IMR-90 (cell line): ENCODE measurements around the gene PRKAG2. TPM values are rescaled to one million over a fixed set of nuclear protein-coding genes. Genes with fewer than 3 reads are reported as not detected.

Experiments
- ATAC-seq: fragments of 200-7000 bp; cut with Tn5 transposase; 2 replicates; pipeline ENCODE4 v1.9.1; 2020; ENCODE audit warnings: low read depth, mild to moderate bottlenecking, moderate library complexity
- BruUV-seq: library from RNA; stranded (reverse); fragments of 400-500 nt; replicated peaks from 2 replicates; lab custom pipeline; 2021; lab: Mats Ljungman, UMichigan
- CTCF ChIA-PET: fragments of 300-600 bp; formaldehyde crosslinking; extraction: SDS; loops from one replicate; lab custom pipeline; 2021; ENCODE audit warnings: antibody characterized with exemption; lab: Yijun Ruan, JAX
- POLR2A ChIA-PET: fragments of 300-600 bp; sonication (Branson Sonifier 250); formaldehyde crosslinking; loops from one replicate; lab custom pipeline; 2022; ENCODE audit warnings: antibody characterized with exemption; ENCODE audit not compliant: unreplicated experiment; lab: Charles Lee
- DNase-seq: peaks from one replicate; pipeline ENCODE4 v3.0.0; 2013
- H2AFZ ChIP-seq: replicated peaks from 2 replicates; pipeline ENCODE3; 2013; ENCODE audit warnings: low read length, mild to moderate bottlenecking; ENCODE audit not compliant: poor library complexity
- H2AK5ac ChIP-seq: 2 replicates; pipeline ENCODE4 v1.6.1; 2013; ENCODE audit warnings: low read depth, low read length, inconsistent platforms
- H2AK9ac ChIP-seq: replicated peaks from 2 replicates; pipeline ENCODE3; 2013; ENCODE audit warnings: mild to moderate bottlenecking, low read depth, low read length, moderate library complexity; ENCODE audit not compliant: poor library complexity
- H2BK120ac ChIP-seq: 2 replicates; pipeline ENCODE4 v1.6.1; 2013; ENCODE audit warnings: low read depth, low read length, inconsistent platforms
- H2BK15ac ChIP-seq: 3 replicates; pipeline ENCODE4 v1.6.1; 2013; ENCODE audit warnings: low read depth, low read length, inconsistent platforms
- H2BK20ac ChIP-seq: 2 replicates; pipeline ENCODE4 v1.6.1; 2013; ENCODE audit warnings: low read depth, mild to moderate bottlenecking, inconsistent platforms, low read length, moderate library complexity
- H2BK5ac ChIP-seq: 2 replicates; pipeline ENCODE4 v1.6.1; 2013; ENCODE audit warnings: mild to moderate bottlenecking, low read depth, low read length, inconsistent platforms; ENCODE audit not compliant: poor library complexity, severe bottlenecking
- H3K14ac ChIP-seq: replicated peaks from 2 replicates; pipeline ENCODE4 v1.6.1; 2013; ENCODE audit warnings: low read depth, low read length, inconsistent platforms
- H3K18ac ChIP-seq: 2 replicates; pipeline ENCODE4 v1.6.1; 2013; ENCODE audit warnings: low read depth, low read length, control low read depth
- H3K23ac ChIP-seq: 2 replicates; pipeline ENCODE4 v1.6.1; 2013; ENCODE audit warnings: low read depth, low read length, inconsistent platforms
- H3K27ac ChIP-seq: 2 replicates; pipeline ENCODE4 v1.5.1; 2013; ENCODE audit warnings: mild to moderate bottlenecking, control low read depth, low read length; ENCODE audit not compliant: insufficient read depth
- H3K27me3 ChIP-seq: 2 replicates; pipeline ENCODE4 v1.6.1; 2013; ENCODE audit warnings: low read length; ENCODE audit not compliant: control insufficient read depth, insufficient read depth
- H3K36me3 ChIP-seq: 2 replicates; pipeline ENCODE4 v1.6.1; 2013; ENCODE audit warnings: low read length, mixed read lengths; ENCODE audit not compliant: control insufficient read depth, insufficient read depth
- H3K4ac ChIP-seq: 2 replicates; pipeline ENCODE4 v1.6.1; 2013; ENCODE audit warnings: low read depth, low read length, inconsistent platforms
- H3K4me1 ChIP-seq: 2 replicates; pipeline ENCODE4 v1.6.1; 2013; ENCODE audit warnings: low read length, mixed read lengths; ENCODE audit not compliant: control insufficient read depth, insufficient read depth
- H3K4me2 ChIP-seq: 2 replicates; pipeline ENCODE4 v1.6.1; 2013; ENCODE audit warnings: low read depth, mild to moderate bottlenecking, control low read depth, low read length, moderate library complexity
- H3K4me3 ChIP-seq: 2 replicates; pipeline ENCODE4 v1.5.1; 2013; ENCODE audit warnings: low read depth, mild to moderate bottlenecking, control low read depth, low read length, moderate library complexity; ENCODE audit not compliant: insufficient read depth
- H3K56ac ChIP-seq: 2 replicates; pipeline ENCODE4 v1.6.1; 2013; ENCODE audit warnings: low read length, inconsistent platforms; ENCODE audit not compliant: insufficient read depth; ENCODE audit errors: extremely low read depth
- H3K79me1 ChIP-seq, 2 experiments: 2 replicates each; pipeline ENCODE4 v1.6.1; 2013; ENCODE audit warnings: low read length in 2 of 2, inconsistent platforms in 1 of 2, low read depth in 1 of 2
- H3K9ac ChIP-seq: 2 replicates; pipeline ENCODE4 v1.6.1; 2013; ENCODE audit warnings: low read depth, low read length, control low read depth
- H3K9me1 ChIP-seq: 2 replicates; pipeline ENCODE4 v1.6.1; 2013; ENCODE audit warnings: low read length, inconsistent platforms; ENCODE audit not compliant: insufficient read depth
- H3K9me3 ChIP-seq: 2 replicates; pipeline ENCODE4 v1.6.1; 2013; ENCODE audit warnings: low read length; ENCODE audit not compliant: control insufficient read depth, insufficient read depth
- H4K20me1 ChIP-seq: 2 replicates; pipeline ENCODE4 v1.6.1; 2013; ENCODE audit warnings: low read length, inconsistent platforms; ENCODE audit not compliant: insufficient read depth
- H4K5ac ChIP-seq: 2 replicates; pipeline ENCODE4 v1.6.1; 2013; ENCODE audit warnings: mild to moderate bottlenecking, low read depth, low read length, control low read depth
- H4K8ac ChIP-seq, 2 experiments: 2 replicates each; pipeline ENCODE4 v1.6.1; 2013; ENCODE audit warnings: low read depth in 2 of 2, low read length in 2 of 2, control low read depth in 1 of 2, inconsistent platforms in 1 of 2
- H4K91ac ChIP-seq: 2 replicates; pipeline ENCODE4 v1.6.1; 2013; ENCODE audit warnings: low read depth, low read length, inconsistent platforms; ENCODE audit not compliant: insufficient read depth
- BHLHE40 ChIP-seq: fragments of 150-350 bp; IDR thresholded peaks from 2 replicates; pipeline ENCODE4 v1.6.1; 2016; ENCODE audit warnings: mild to moderate bottlenecking, low read depth, low read length
- CEBPB ChIP-seq: IDR thresholded peaks from 2 replicates; pipeline ENCODE4 v1.6.1; 2012; ENCODE audit warnings: low read depth, low read length, improper control_type of control experiment
- CHD1 ChIP-seq: IDR thresholded peaks from 2 replicates; pipeline ENCODE4 v1.6.1; 2012; ENCODE audit warnings: low read depth, low read length, improper control_type of control experiment
- CTCF ChIP-seq: conservative IDR thresholded peaks from 2 replicates; pipeline ENCODE4 v1.5.1; 2012; ENCODE audit warnings: mild to moderate bottlenecking, low read depth, low read length, improper control_type of control experiment
- ELK1 ChIP-seq: fragments of 150-350 bp; IDR thresholded peaks from 2 replicates; pipeline ENCODE4 v1.6.1; 2016; ENCODE audit warnings: low read depth, mild to moderate bottlenecking, low read length, moderate library complexity, borderline replicate concordance
- FOS ChIP-seq: fragments of 150-350 bp; IDR thresholded peaks from 2 replicates; pipeline ENCODE4 v1.6.1; 2016; ENCODE audit warnings: low read depth, low read length
- MAFK ChIP-seq: IDR thresholded peaks from 2 replicates; pipeline ENCODE4 v1.6.1; 2012; ENCODE audit warnings: low read depth, low read length, improper control_type of control experiment
- MAZ ChIP-seq: IDR thresholded peaks from 2 replicates; pipeline ENCODE4 v1.6.1; 2012; ENCODE audit warnings: low read depth, mild to moderate bottlenecking, low read length, improper control_type of control experiment, moderate library complexity, borderline replicate concordance
- MXI1 ChIP-seq: IDR thresholded peaks from 2 replicates; pipeline ENCODE4 v1.6.1; 2012; ENCODE audit warnings: low read depth, mild to moderate bottlenecking, low read length, moderate library complexity, borderline replicate concordance
- NFE2L2 ChIP-seq: fragments of 150-350 bp; IDR thresholded peaks from 2 replicates; pipeline ENCODE4 v1.6.1; 2016; ENCODE audit warnings: low read depth, mild to moderate bottlenecking, low read length
- POLR2A ChIP-seq: IDR thresholded peaks from 2 replicates; pipeline ENCODE4 v1.6.1; 2012; ENCODE audit warnings: mild to moderate bottlenecking, low read depth, low read length
- RAD21 ChIP-seq: IDR thresholded peaks from 2 replicates; pipeline ENCODE4 v1.6.1; 2012; ENCODE audit warnings: low read length, improper control_type of control experiment
- RCOR1 ChIP-seq: IDR thresholded peaks from 2 replicates; pipeline ENCODE4 v1.6.1; 2012; ENCODE audit warnings: mild to moderate bottlenecking, low read length, improper control_type of control experiment; ENCODE audit not compliant: insufficient replicate concordance
- RFX5 ChIP-seq: IDR thresholded peaks from 2 replicates; pipeline ENCODE4 v1.8.0; 2012; ENCODE audit warnings: low read depth, mild to moderate bottlenecking, low read length, moderate library complexity
- SMC3 ChIP-seq: fragments of 150-350 bp; IDR thresholded peaks from 2 replicates; pipeline ENCODE4 v1.6.1; 2016; ENCODE audit warnings: low read depth, mild to moderate bottlenecking, antibody characterized with exemption, low read length, moderate library complexity
- USF2 ChIP-seq: fragments of 150-350 bp; IDR thresholded peaks from 2 replicates; pipeline ENCODE4 v1.6.1; 2017; ENCODE audit warnings: mild to moderate bottlenecking, antibody characterized with exemption, low read length, low read depth
- WGBS, 2 experiments: methylation state at CpG; one replicate each; pipeline versions ENCODE4 v1.1.5 to v1.1.7; 2013; ENCODE audit warnings: missing lambda C conversion rate in 2 of 2; ENCODE audit not compliant: insufficient read length in 1 of 2; ENCODE audit errors: extremely low coverage in 2 of 2; 5-methylcytosine and 5-hydroxymethylcytosine counted together
- dilution Hi-C: fragments of 300-500 bp; cut with HindIII; formaldehyde crosslinking; loops from one replicate; pipeline ENCODE4 v1.14.3; 2018; ENCODE audit warnings: low sequenced_read_pairs; ENCODE audit not compliant: unreplicated experiment
- in situ Hi-C: fragments of 300-500 bp; cut with MboI; formaldehyde crosslinking; loops from 3 replicates; pipeline ENCODE4 v1.14.3; 2019; ENCODE audit warnings: low sequenced_read_pairs, inconsistent platforms, mixed read lengths
- intact Hi-C: fragments of 100-400 bp; cut with micrococcal nuclease; formaldehyde crosslinking; loops from 2 replicates; pipeline ENCODE4 v1.10.0; 2022
- polyA plus RNA-seq, 3 experiments: library from polyadenylated mRNA; depleted of rRNA; stranded (reverse); fragments of >200 nt; gene quantifications; 2 replicates each; pipeline ENCODE4 v1.2.3, GENCODE V29; 2012; ENCODE audit warnings: low replicate concordance in 1 of 3
- total RNA-seq: library from RNA; depleted of rRNA; stranded (reverse); fragments of >200 nt; gene quantifications from 2 replicates; pipeline ENCODE4 v1.2.3, GENCODE V29; 2012

The PRKAG2 gene
- total and polyA plus RNA-seq, 2 of the 4 experiments (the other 2 are of a cell fraction) = 15.4 to 21.6 TPM

- Histone ChIP-seq H4K91ac (no peak overlapping the region), H2BK15ac (no peak overlapping the region), H3K56ac (no peak overlapping the region), H4K8ac (no peak overlapping the region), H3K36me3 (no peaks in the 10 kb centered on the region), H2AK9ac (no peak overlapping the region), H3K27me3 (peaks cover 29% of the 10 kb centered on the region), H3K4me2 (no peak overlapping the region), H3K18ac (no peak overlapping the region), H2AK5ac (no peak overlapping the region), H3K27ac (no peak overlapping the region), H3K9me3 (no peaks in the 10 kb centered on the region), H3K23ac (no peak overlapping the region), H2BK5ac (no peak overlapping the region), H3K4ac (no peak overlapping the region), H2AFZ (no peak overlapping the region), H2BK20ac (no peak overlapping the region), H2BK120ac (no peak overlapping the region), H3K4me3 (no peak overlapping the region), H4K5ac (no peak overlapping the region), H3K9me1 (no peaks in the 10 kb centered on the region), H3K14ac (no peak overlapping the region), H3K79me1 (no peaks in the 10 kb centered on the region), H4K20me1 (no peaks in the 10 kb centered on the region), H3K9ac (no peak overlapping the region), H3K4me1 (no peaks in the 10 kb centered on the region)
- in situ Hi-C loops (no loop called here), dilution Hi-C loops (no loop called here), intact Hi-C loops (no loop called here)
- ChIA-PET POLR2A (no interaction called here), CTCF (no interaction called here)
- WGBS, 2 experiments = no CpG with 5 or more reads among the region's 3 CpGs
- no peak for ATAC-seq
- BruUV-seq = no TSS peak
- no peak for DNase-seq
- TF ChIP-seq RCOR1 (no peak), USF2 (no peak), MAFK (no peak), POLR2A (no peak), NFE2L2 (no peak), MAZ (no peak), MXI1 (no peak), CEBPB (no peak), FOS (no peak), CTCF (no peak), CHD1 (no peak), SMC3 (no peak), BHLHE40 (no peak), RAD21 (no peak), ELK1 (no peak), RFX5 (no peak)
Measured at GRCh38 chr7:151787348-151787747, 89.6 kb downstream of the PRKAG2 start.
